NCI-H2081 treated with DMSO at 0.1 percent for 48 hours (cell line): ENCODE results near the gene TARP.

Source experiments
- DNase-seq: peaks from one replicate; lab custom pipeline; 2025; lab: John Stamatoyannopoulos, UW

TARP gene

GRCh38 chr7:38215735-38216670 lies 57.4 kb downstream of the TARP start:
- peak; percentile 42 for DNase-seq

- DNase-seq, result no peak
These were observed 58.3 kb downstream of the TARP start for GRCh38 chr7:38215115-38215514.

DNA sequence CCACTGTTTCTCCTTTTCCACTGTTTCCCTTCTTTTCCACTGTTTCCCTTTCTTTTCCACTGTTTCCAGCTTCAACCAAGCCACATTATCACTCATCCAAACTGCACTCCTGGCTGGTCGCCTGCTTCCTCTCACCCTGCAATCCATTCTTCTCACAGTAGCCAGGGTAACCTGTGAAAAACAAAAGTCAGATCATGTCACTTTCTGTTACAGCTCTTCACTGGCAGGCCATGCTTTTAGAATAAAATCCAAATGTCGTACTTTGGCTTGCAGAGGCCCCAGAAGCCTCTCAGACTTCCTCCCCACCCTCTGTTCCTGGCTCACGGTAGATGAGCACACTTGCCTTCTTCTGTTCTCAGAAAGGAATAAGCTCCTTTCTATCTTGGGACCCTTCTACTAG lies 61.5 kb downstream of the TARP start:
- DNase-seq, result no peak

GRCh38 chr7:38211486-38211885 lies 62.0 kb downstream of the TARP start:
- no peak for DNase-seq
